RWPE1 (cell line): ENCODE data around the gene RFX3.

Experiments used
- CTCF ChIA-PET: fragments of 350-600 bp; sonication (Branson Sonifier 250); formaldehyde crosslinking; extraction: SDS; loops from one replicate; lab custom pipeline; 2021; lab: Yijun Ruan, JAX
- POLR2A ChIA-PET: fragments of 400-600 bp; formaldehyde crosslinking; extraction: SDS; loops from one replicate; lab custom pipeline; 2020; ENCODE audit warnings: antibody characterized with exemption; ENCODE audit not compliant: low non-redundant PET; lab: Yijun Ruan, JAX
- DNase-seq: peaks from one replicate; pipeline ENCODE4 v3.0.0; 2012; ENCODE audit warnings: low spot score
- H3K27ac ChIP-seq: fragments of 450-650 bp; 2 replicates; pipeline ENCODE4 v1.5.1; 2017
- TF ChIP-seq, protein P1 (sequence below): fragments of 450-650 bp; conservative IDR thresholded peaks from 2 replicates; pipeline ENCODE4 v1.5.1; 2017; ENCODE audit warnings: low read depth, mild to moderate bottlenecking

Gene RFX3

DNA sequence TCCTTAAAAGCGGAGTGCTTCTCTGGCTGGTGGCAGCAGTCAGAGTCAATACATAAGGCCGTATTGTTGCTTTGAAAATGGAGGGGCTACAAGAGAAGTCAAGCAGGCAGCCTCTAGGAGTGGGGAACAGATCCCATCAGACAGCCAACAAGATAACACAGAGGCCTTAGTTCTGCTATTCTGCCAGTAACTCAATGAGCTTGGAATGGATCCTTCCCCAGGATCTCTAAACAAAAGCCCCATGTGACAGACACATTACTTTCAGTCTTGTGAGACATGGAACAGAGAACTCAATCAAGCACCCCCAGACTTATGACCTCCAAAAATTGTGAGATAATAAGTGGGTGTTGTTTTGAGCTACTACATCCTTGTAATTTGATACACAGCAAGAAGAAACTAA is 158.6 kb downstream of the RFX3 start:
- no peak for DNase-seq
- POLR2A ChIA-PET, result no interaction called here
- CTCF ChIA-PET, result no interaction called here
- TF ChIP-seq, protein P1, sequence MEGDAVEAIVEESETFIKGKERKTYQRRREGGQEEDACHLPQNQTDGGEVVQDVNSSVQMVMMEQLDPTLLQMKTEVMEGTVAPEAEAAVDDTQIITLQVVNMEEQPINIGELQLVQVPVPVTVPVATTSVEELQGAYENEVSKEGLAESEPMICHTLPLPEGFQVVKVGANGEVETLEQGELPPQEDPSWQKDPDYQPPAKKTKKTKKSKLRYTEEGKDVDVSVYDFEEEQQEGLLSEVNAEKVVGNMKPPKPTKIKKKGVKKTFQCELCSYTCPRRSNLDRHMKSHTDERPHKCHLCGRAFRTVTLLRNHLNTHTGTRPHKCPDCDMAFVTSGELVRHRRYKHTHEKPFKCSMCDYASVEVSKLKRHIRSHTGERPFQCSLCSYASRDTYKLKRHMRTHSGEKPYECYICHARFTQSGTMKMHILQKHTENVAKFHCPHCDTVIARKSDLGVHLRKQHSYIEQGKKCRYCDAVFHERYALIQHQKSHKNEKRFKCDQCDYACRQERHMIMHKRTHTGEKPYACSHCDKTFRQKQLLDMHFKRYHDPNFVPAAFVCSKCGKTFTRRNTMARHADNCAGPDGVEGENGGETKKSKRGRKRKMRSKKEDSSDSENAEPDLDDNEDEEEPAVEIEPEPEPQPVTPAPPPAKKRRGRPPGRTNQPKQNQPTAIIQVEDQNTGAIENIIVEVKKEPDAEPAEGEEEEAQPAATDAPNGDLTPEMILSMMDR, result no peak
- H3K27ac ChIP-seq, result no peak overlapping the region

DNA sequence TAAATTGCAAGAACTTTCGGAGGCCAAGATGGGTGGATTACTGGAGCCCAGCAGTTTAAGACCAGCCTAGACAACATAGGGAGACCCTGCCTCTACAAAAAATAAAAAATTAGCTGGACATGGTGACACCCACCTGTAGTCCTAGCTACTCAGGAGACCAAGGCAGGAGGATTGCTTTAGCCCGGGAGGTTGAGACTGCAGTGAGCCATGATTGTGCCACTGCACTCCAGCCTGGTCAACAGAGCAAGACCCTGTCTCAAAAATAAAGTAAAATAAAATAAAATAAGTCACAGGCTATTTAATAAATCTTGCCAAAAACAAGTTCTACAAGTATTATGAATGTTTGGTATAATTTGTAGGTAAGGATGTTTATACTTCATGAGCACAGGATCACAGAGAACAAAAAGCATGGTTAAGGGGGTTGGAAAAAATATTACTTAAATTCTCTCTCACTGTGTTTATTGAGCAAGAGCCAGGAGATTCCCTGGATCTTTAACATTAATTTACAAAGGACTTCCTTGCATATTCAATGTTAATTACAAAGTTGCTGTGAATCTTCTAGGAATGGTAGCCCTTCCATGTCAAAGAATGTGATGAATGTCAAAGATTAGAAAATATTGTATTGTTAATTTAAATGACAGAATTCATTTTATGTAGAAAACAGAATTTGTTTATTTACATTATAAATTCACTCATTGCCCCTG is 164.0 kb downstream of the RFX3 start:
- DNase-seq, result no peak
- H3K27ac ChIP-seq, result no peak overlapping the region
- CTCF ChIA-PET, result no interaction called here
- POLR2A ChIA-PET, result no interaction called here
- TF ChIP-seq, protein P1, result no peak

DNA sequence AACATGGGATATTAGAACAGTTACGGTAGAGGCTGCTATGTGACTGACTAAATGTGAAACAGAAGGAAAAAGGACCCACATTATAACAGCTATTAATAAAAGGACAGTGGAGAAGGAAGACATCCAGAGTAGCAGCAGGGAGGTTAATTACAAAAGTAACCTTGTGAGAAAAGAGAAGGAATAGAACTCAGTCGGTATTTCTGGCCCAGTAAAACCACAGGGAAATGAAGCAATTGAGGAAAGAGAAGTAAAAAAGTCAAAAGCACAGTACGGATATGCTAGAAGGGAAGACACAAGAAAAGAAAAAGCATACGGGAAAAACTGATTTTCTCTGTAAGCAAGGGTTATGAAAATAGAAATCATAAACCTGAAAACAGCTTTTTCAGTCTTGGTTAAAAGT is 164.7 kb downstream of the RFX3 start:
- POLR2A ChIA-PET, result no interaction called here
- no peak overlapping the region for H3K27ac ChIP-seq
- CTCF ChIA-PET, result no interaction called here
- TF ChIP-seq, protein P1, result no peak
- DNase-seq, result no peak

DNA sequence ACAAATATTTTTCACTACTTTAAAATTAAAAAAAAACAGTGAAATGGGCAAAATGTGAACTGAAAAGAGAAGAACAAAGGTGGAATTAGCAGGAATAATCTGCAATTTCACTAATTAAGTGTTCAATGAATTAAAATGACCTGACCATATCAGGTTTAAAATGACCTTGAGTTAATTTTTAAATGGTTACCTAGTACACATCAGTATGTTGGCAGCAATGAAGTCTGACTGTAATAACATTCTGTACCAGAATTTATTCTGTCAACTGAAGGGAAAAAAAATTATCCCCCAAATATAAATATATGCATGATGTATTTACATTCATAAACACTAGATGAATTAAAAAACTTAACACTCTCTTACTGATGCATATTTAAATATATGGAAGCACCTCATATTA is 165.6 kb downstream of the RFX3 start:
- TF ChIP-seq, protein P1, result no peak
- ChIA-PET POLR2A (no interaction called here), CTCF (no interaction called here)
- no peak overlapping the region for H3K27ac ChIP-seq
- DNase-seq, result no peak

DNA sequence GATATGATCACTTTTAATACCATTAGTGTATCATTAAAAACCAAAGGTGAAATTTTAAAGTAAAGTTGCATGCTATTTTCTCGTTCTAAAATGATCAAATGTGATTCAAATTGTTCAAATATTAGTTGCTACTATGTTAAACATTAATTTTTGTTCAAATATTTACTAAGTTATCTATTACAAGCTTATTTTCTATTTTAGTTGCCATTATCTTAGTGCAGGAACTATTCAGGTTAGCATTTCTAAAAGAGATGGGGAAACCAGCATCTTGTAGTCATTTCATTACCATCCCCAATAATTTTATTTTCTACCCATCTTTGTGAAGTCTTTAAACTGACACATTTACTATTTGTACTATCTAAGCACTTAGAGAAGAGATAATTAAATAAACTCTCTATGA is 166.0 kb downstream of the RFX3 start:
- DNase-seq, result no peak
- H3K27ac ChIP-seq, result no peak overlapping the region
- TF ChIP-seq, protein P1, result no peak
- ChIA-PET POLR2A (no interaction called here), CTCF (no interaction called here)

DNA sequence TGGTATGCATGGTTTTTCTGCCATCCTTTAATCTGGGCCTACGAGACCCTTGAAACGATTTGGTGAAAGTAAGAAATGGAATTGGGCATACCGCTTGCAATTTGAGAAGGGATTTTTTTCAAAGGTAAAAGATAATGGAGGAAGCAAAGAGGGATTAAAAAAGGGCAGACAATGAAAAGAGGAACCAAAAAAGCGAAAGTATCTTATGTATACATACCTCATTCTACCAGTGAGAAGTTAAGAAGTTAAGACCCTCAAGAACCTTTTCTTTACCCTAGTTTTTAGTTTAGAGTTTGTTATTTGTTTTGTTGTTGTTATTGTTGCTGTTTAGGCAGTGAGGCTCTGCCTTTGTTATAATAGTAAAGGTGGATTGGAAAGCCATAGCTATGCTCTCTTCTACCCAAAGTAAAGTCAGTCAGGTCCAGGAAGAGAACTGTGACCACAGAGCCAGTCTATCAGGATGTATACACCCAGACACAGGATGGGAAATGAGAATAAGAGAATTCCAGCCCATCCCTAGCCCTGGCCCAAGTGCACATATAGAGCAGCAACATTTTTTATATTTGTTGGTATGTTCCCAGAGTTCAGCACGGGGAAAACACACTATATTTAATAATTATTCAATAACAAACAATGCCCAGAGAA is 166.6 kb downstream of the RFX3 start:
- no peak overlapping the region for H3K27ac ChIP-seq
- CTCF ChIA-PET, result no interaction called here
- TF ChIP-seq, protein P1, result no peak
- DNase-seq, result no peak
- POLR2A ChIA-PET, result no interaction called here
